Activated CD4-positive, alpha-beta T cell treated with anti-CD3 and anti-CD28 coated beads, Interleukin-2, amount 10 ng/mL, durations not matched to agents 24 days and 14 days (primary cell): ENCODE measurements around the gene CST3. TPM values are rescaled to one million over a fixed set of nuclear protein-coding genes. Genes with fewer than 3 reads are reported as not detected.
"Not testable (repeated sequence)": the region's sequence is repeated elsewhere in the genome, so short reads cannot be mapped to it uniquely, and the experiment has no call there.

Experiments
- DNase-seq: peaks from one replicate; pipeline ENCODE4 v3.0.0; 2022
- H3K27ac Mint-ChIP-seq: one replicate; pipeline ENCODE4 v1.8.0; 2022; ENCODE audit warnings: mild to moderate bottlenecking, mixed read lengths
- H3K27me3 Mint-ChIP-seq: one replicate; pipeline ENCODE4 v1.8.0; 2022; ENCODE audit warnings: mixed read lengths
- H3K36me3 Mint-ChIP-seq: one replicate; pipeline ENCODE4 v1.8.0; 2022; ENCODE audit warnings: low read depth, mild to moderate bottlenecking, mixed read lengths
- H3K4me1 Mint-ChIP-seq: one replicate; pipeline ENCODE4 v1.8.0; 2021; ENCODE audit warnings: mixed read lengths
- H3K4me3 Mint-ChIP-seq: one replicate; pipeline ENCODE4 v1.8.0; 2022; ENCODE audit warnings: mild to moderate bottlenecking, moderate library complexity, mixed read lengths
- H3K9me3 Mint-ChIP-seq: one replicate; pipeline ENCODE4 v1.8.0; 2021; ENCODE audit warnings: mixed read lengths
- intact Hi-C: fragments of 100-400 bp; cut with micrococcal nuclease; formaldehyde crosslinking; loops from one replicate; pipeline ENCODE4 v1.15.1; 2023
- total RNA-seq: library from RNA; stranded (reverse); gene quantifications from 2 replicates; pipeline ENCODE4 v1.2.3, GENCODE V29; 2022

Gene CST3, protein sequence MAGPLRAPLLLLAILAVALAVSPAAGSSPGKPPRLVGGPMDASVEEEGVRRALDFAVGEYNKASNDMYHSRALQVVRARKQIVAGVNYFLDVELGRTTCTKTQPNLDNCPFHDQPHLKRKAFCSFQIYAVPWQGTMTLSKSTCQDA
- 0.72 and 0.95 TPM in 2 replicates for total RNA-seq

- no peaks in the 10 kb centered on the region for H3K36me3 Mint-ChIP-seq
- H3K27ac Mint-ChIP-seq, result no peak within 1 kb of the TSS
- H3K4me3 Mint-ChIP-seq, result peak within 1 kb of the TSS; percentile 65
- no peaks in the 10 kb centered on the region for H3K9me3 Mint-ChIP-seq
- H3K27me3 Mint-ChIP-seq, result peaks cover 17% of the 10 kb centered on the region
- H3K4me1 Mint-ChIP-seq, result peaks cover 7% of the 10 kb centered on the region
- DNase-seq, result peak; percentile 68
- intact Hi-C loops, result no loop called here
These were observed at the start of gene CST3 for GRCh38 chr20:23637282-23638221. Gene CST3 (minus strand): TSS chr20:23637955. CDS start chr20:23637862, 93 bp downstream.

DNA sequence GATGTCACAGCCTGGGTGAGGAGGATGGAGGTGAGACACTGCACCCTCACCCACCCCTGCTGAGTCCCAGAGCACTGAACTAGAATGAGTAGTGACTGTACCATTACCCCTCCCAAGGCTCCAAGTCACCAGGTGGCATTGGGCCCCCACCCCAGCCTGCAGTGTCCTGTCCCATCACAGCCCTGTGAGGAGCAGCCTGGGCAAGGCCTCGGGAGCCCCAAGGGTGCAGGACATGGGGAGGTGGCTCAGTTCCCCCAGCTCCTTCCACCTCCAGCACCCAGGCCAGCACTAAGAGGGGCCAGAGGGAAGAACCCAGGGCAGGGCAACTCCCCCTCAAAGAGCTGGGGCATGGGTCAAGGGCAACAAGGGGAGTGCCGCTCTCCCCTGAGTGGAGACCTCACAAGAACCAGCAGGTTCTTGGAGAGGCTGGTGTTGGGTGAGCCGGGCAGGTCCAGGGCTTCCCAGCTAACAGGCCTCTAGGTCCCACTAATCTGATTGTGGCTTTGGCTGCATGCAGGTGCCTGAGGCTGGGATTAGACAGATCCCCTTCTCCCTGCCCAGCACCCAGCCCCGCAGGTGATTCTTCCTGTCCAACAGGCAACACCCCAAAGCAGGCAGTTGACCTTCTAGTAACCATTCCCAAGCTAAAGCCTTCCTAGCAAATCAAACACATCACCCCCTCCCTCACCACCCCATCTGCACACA lies 48.4 kb upstream of the CST3 start:
- Mint-ChIP-seq H3K9me3 (no peaks in the 10 kb centered on the region), H3K27ac (no peak overlapping the region), H3K4me3 (no peak overlapping the region), H3K36me3 (no peaks in the 10 kb centered on the region), H3K27me3 (peaks cover 1% of the 10 kb centered on the region), H3K4me1 (no peaks in the 10 kb centered on the region)
- peak; percentile 38 for DNase-seq
- intact Hi-C loops, result no loop called here

DNA sequence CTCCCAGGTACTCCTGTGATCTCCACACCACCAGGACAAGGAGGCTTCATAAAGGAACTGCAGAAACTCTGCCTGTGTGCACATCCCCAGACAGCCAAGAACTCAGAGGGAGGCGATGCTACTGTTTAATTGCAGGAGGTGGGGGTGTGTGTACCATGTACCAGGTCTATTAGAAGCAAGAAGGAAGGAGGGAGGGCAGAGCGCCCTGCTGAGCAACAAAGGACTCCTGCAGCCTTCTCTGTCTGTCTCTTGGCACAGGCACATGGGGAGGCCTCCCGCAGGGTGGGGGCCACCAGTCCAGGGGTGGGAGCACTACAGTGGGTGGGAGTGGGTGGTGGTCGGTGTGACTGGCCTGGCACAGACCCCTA lies 47.8 kb upstream of the CST3 start:
- H3K4me1 Mint-ChIP-seq, intact Hi-C loops, H3K27ac Mint-ChIP-seq, H3K9me3 Mint-ChIP-seq, H3K27me3 Mint-ChIP-seq, H3K36me3 Mint-ChIP-seq, H3K4me3 Mint-ChIP-seq: not testable (repeated sequence)
- DNase-seq, result peak; percentile 20

- Mint-ChIP-seq H3K36me3 (no peaks in the 10 kb centered on the region), H3K27ac (no peak overlapping the region), H3K4me3 (no peak overlapping the region), H3K4me1 (no peaks in the 10 kb centered on the region), H3K9me3 (no peaks in the 10 kb centered on the region), H3K27me3 (peaks cover 1% of the 10 kb centered on the region)
- DNase-seq, result peak; percentile 48
- intact Hi-C loops, result no loop called here
These were observed 46.5 kb upstream of the CST3 start for GRCh38 chr20:23684261-23684660.

DNA sequence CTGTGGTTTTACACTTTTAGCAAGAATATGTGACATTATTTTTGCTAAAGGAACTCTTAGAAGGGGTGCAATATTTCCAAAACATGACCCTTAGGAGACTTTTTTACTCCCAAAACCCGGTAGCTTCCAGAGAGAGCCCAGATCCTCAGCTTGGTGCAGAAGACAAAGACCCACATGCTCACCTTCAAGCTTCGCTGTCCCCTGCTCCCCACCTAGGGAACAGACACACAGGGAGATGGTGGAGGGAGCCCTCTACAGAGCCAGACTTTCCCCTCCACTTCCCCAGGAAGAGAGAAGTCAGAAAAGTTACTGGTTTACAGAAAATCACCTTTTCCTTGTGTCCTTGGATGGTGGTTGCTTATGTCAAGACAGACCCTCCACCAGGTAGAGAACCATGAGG lies 46.1 kb upstream of the CST3 start:
- Mint-ChIP-seq H3K36me3 (no peaks in the 10 kb centered on the region), H3K9me3 (no peaks in the 10 kb centered on the region)

DNA sequence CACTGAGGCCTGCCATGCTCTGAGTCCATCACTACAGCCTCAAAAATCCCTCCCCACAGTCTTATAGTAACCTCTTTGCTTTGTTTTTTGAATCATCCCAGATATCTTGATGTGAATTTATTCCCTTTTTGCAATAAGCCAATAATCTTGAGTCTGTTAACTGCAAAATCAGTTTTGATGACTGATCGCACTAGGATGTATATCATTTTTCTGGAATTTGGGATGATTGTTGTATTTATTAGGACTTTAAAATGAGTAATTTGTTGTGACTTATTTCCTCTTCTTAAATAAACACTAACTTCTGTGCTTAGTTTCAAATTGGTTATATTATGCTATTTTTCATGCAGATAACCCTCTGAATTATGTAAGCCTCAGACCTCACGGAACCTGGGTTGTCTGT lies 45.5 kb upstream of the CST3 start:
- peak; percentile 11 for DNase-seq
- no peaks in the 10 kb centered on the region for H3K36me3 Mint-ChIP-seq
- H3K27me3 Mint-ChIP-seq, result peaks cover 4% of the 10 kb centered on the region
- no peak overlapping the region for H3K27ac Mint-ChIP-seq
- no peak overlapping the region for H3K4me3 Mint-ChIP-seq
- H3K9me3 Mint-ChIP-seq, result no peaks in the 10 kb centered on the region
- intact Hi-C loops, result no loop called here
- no peaks in the 10 kb centered on the region for H3K4me1 Mint-ChIP-seq

More for the DNA sequence above, 46.1 kb upstream of the CST3 start:
- peaks cover 4% of the 10 kb centered on the region for H3K27me3 Mint-ChIP-seq
- no peaks in the 10 kb centered on the region for H3K4me1 Mint-ChIP-seq
- no peak for DNase-seq
- H3K27ac Mint-ChIP-seq, result no peak overlapping the region
- intact Hi-C loops, result no loop called here
- no peak overlapping the region for H3K4me3 Mint-ChIP-seq

DNA sequence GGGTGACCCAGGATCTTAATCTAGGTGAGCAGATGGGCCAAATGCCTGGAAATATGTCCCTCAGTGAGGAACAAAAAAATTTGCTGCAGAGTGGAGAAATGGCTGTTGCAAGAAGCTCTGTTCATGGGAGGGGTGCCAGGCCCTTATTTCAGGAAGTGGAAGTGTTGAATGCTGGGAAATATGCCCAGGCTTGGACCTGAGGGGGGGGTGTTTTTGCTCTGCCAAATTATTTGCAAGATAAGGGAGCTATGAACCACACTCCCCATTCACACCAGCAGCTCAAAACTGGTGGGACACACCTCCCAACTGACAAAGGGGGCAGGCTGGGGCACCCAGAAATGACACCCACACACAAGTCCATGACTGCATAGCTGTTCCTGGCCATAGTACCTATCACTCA lies 42.4 kb upstream of the CST3 start:
- H3K27me3 Mint-ChIP-seq, result peaks cover 14% of the 10 kb centered on the region
- H3K4me1 Mint-ChIP-seq, result no peaks in the 10 kb centered on the region
- H3K36me3 Mint-ChIP-seq, result no peaks in the 10 kb centered on the region
- H3K4me3 Mint-ChIP-seq, result no peak overlapping the region
- intact Hi-C loops, result no loop called here
- no peak for DNase-seq
- H3K27ac Mint-ChIP-seq, result no peak overlapping the region
- no peaks in the 10 kb centered on the region for H3K9me3 Mint-ChIP-seq

- no peaks in the 10 kb centered on the region for H3K4me1 Mint-ChIP-seq
- no peaks in the 10 kb centered on the region for H3K9me3 Mint-ChIP-seq
- no peak overlapping the region for H3K27ac Mint-ChIP-seq
- DNase-seq, result no peak
- no peak overlapping the region for H3K4me3 Mint-ChIP-seq
- intact Hi-C loops, result no loop called here
- peaks cover 14% of the 10 kb centered on the region for H3K27me3 Mint-ChIP-seq
- no peaks in the 10 kb centered on the region for H3K36me3 Mint-ChIP-seq
These were observed 41.7 kb upstream of the CST3 start for GRCh38 chr20:23679133-23680092.

GRCh38 chr20:23673209-23673608 lies 35.5 kb upstream of the CST3 start:
- no peak overlapping the region for H3K27ac Mint-ChIP-seq
- no peak for DNase-seq
- no peaks in the 10 kb centered on the region for H3K4me1 Mint-ChIP-seq
- H3K36me3 Mint-ChIP-seq, result no peaks in the 10 kb centered on the region
- no peaks in the 10 kb centered on the region for H3K9me3 Mint-ChIP-seq
- intact Hi-C loops, result no loop called here
- no peak overlapping the region for H3K4me3 Mint-ChIP-seq
- H3K27me3 Mint-ChIP-seq, result peaks cover 10% of the 10 kb centered on the region

DNA sequence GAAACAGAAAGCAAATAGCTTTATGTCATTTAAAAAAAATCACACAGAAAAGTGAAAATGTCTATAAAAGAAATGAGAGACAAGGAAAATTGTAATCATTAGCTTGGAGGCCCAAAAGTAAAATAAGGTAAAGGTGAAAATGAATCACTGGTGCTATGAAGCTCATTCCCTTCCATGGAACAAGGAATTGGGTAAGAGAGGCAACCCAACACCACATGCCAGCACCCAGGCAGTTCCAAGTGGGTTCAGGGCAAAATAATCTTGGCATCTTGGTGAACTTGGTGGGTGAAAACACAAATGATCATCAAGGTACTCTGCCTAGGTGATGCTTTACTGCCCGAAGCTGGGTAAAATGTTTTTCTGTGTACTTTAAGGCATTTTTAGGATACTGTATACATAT lies 34.4 kb upstream of the CST3 start:
- H3K9me3 Mint-ChIP-seq, result no peaks in the 10 kb centered on the region
- H3K27me3 Mint-ChIP-seq, result peaks cover 7% of the 10 kb centered on the region
- H3K27ac Mint-ChIP-seq, result no peak overlapping the region
- intact Hi-C loops, result no loop called here
- no peak for DNase-seq
- H3K4me3 Mint-ChIP-seq, result no peak overlapping the region
- H3K4me1 Mint-ChIP-seq, result no peaks in the 10 kb centered on the region
- H3K36me3 Mint-ChIP-seq, result no peaks in the 10 kb centered on the region

GRCh38 chr20:23671479-23671878 lies 33.7 kb upstream of the CST3 start:
- no peak for DNase-seq
- Mint-ChIP-seq H3K27me3 (peaks cover under 1% of the 10 kb centered on the region), H3K4me1 (no peaks in the 10 kb centered on the region), H3K36me3 (no peaks in the 10 kb centered on the region), H3K9me3 (no peaks in the 10 kb centered on the region), H3K27ac (no peak overlapping the region), H3K4me3 (no peak overlapping the region)
- intact Hi-C loops, result no loop called here

- Mint-ChIP-seq H3K27me3 (no peaks in the 10 kb centered on the region), H3K36me3 (no peaks in the 10 kb centered on the region), H3K27ac (no peak overlapping the region), H3K9me3 (no peaks in the 10 kb centered on the region), H3K4me1 (no peaks in the 10 kb centered on the region), H3K4me3 (no peak overlapping the region)
- no peak for DNase-seq
- intact Hi-C loops, result no loop called here
These were observed 32.6 kb upstream of the CST3 start for GRCh38 chr20:23670361-23670760.

DNA sequence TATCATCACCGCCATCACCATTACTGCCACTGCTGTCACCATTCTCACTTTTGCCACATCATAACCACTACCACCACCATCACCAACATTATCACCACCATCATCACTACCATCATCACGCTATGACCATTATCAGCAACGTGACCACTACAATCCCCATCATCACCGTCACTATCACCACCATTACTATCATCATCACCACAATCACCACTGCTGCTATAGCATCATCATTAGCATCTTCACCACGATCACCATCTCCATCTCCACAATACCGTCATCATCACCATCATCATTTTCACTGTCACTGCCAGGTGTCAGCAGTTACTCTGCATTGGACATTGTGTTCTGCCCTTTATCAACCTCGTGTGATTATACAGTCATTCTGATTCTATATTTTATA lies 32.1 kb upstream of the CST3 start:
- Mint-ChIP-seq H3K27me3 (no peaks in the 10 kb centered on the region), H3K36me3 (no peaks in the 10 kb centered on the region), H3K9me3 (no peaks in the 10 kb centered on the region), H3K4me1 (no peaks in the 10 kb centered on the region), H3K4me3 (no peak overlapping the region), H3K27ac (no peak overlapping the region)
- intact Hi-C loops, result loop anchor here (10.0 kb wide), 1 partner anchor 115 kb away; no protein-coding TSS in a partner anchor
- no peak for DNase-seq
